ENCODE results near the gene SURF1. TPM values are rescaled to one million over a fixed set of nuclear protein-coding genes. Genes with fewer than 3 reads are reported as not detected.
"Not testable (repeated sequence)": the region's sequence is repeated elsewhere in the genome, so short reads cannot be mapped to it uniquely, and the experiment has no call there.

The SURF1 gene
- total RNA-seq, 1 donor from 2014 or later: 25.4 TPM

GRCh38 chr9:133384736-133385321 is 28.5 kb upstream of the SURF1 start:
- no peak for DNase-seq (ENCODE audit: low read depth, low spot score)

GRCh38 chr9:133383438-133383837 is 27.2 kb upstream of the SURF1 start:
- no peak for DNase-seq (ENCODE audit: low read depth, low spot score)

DNA sequence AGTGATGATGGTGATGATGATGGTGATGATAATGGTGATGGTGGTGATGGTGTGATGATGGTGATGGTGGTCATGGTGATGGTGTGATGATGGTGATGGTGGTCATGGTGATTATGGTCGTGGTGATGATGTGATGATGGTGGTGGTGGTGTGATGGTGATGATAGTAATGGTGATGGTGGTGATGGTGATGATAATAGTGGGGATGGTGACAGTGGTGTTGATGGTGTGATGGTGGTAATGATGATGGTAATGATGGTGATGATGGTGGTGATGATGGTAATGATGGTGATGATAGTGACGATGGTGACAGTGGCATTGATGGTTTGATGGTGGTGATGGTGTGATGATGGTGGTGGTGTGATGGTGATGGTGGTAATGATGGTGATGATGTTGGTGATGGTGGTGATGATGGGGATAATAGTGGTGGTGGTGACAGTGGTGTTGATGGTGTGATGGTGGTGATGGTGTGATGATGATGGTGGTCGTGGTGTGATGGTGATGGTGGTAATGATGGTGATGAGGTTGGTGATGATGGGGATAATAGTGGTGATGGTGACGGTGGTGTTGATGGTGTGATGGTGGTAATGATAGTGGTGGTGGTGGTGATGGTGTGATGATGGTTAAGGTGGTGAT is 26.3 kb upstream of the SURF1 start:
- no peak for DNase-seq (ENCODE audit: low read depth, low spot score)

- no peak for DNase-seq (ENCODE audit: low read depth, low spot score)
Measured at GRCh38 chr9:133380734-133381133, 24.4 kb upstream of the SURF1 start.

GRCh38 chr9:133379153-133380086 is 23.1 kb upstream of the SURF1 start:
- no peak for DNase-seq (ENCODE audit: low read depth, low spot score)

DNA sequence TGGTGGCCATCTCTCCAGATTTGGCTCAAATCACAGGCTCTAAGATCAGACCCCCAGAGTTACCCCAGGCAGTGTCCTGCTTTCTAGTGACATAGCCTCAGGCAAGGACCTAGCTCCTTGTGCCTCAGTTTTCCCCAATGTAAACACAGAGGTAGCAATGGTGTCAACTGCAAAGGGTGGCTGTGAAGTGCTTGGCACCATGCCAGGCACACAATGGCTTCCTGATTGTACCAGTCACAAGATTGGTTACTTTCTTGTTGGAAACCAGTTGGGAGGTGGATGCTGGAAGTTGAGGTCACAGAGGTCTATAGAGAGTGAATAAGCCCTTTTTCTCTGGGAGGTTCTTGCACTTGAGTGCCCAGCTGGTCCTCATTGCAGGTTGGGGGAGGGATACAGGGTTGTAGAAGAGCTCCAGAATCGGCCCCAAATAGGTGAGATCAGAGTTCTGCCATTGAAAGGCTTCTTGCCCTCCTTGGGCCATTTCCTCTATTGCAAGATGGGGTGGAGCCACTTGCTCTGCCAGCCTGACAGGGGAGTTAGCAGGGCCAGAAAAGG is 22.2 kb upstream of the SURF1 start:
- no peak for DNase-seq (ENCODE audit: low read depth, low spot score)

GRCh38 chr9:133377721-133378216 is 21.5 kb upstream of the SURF1 start:
- no peak for DNase-seq (ENCODE audit: low read depth, low spot score)

DNA sequence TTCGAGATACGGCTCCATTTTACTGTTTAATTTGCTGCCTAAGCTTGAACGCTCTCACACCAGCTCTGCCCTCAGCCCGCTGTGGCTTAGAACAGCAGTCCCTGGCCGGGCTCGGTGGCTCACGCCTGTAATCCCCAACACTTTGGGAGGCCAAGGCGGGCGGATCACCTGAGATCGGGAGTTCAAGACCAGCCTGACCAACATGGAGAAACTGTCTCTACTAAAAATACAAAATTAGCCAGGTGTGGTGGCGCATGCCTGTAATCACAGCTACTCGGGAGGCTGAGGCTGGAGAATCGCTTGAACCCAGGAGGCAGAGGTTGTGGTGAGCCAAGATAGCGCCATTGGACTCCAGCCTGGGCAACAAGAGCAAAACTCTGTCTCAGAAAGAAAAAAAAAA is 21.0 kb upstream of the SURF1 start:
- DNase-seq (ENCODE audit: low read depth, low spot score): not testable (repeated sequence)

GRCh38 chr9:133375724-133376654 is 19.7 kb upstream of the SURF1 start, which contains the start of the genes STKLD1 and SURF4:
Gene STKLD1 (plus strand): TSS chr9:133376366. CDS start chr9:133376474, 108 bp downstream.
Gene SURF4 (minus strand): TSS chr9:133376060. CDS start chr9:133375969, 91 bp downstream.
- DNase-seq (ENCODE audit: low read depth, low spot score): peak; percentile 90

- DNase-seq (ENCODE audit: low read depth, low spot score): no peak
Measured at GRCh38 chr9:133375116-133375723, 18.9 kb upstream of the SURF1 start.

- no peak for DNase-seq (ENCODE audit: low read depth, low spot score)
Measured at GRCh38 chr9:133374612-133375115, 18.4 kb upstream of the SURF1 start.

DNA sequence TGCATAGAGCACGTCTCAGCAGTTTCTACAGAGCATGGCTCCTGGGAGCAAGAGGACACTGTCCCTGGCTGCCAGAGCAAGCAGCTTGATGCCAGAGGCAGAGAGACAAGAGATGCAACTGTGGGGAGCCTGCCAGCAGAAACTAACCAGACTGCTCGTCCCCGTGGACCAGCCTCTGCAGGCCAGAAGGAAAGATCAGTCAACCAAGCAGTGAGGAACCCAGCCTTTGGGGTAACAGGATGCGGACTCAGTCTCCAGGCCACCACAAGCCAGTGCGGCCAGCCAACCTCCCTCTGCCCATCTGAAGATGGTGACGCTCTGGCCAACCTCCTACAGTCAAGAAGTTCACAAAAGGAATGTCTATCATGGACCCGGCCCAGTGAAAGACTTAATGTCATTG is 15.9 kb upstream of the SURF1 start:
- DNase-seq (ENCODE audit: low read depth, low spot score): no peak

DNA sequence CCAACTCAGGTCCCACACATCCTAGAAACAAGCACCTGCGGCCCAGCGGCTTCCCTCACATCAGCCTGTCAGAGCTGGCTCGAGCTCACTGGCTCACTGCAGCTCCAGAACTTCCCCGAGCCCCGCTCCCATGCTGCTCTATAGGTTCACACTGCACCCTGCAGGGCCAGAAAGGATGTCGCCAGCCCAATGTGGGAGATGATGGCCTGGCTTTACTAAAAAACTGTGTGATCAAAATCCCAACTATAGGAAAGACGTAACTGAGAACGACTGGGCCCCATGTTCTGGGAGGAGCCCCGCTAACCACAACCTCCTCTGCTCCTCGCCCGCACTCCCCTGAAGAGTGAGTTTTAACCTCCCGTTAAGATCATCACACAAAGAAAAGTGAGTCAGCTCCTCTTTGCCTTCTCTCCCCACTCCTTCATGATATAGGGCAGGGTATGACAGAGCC is 15.0 kb upstream of the SURF1 start:
- DNase-seq (ENCODE audit: low read depth, low spot score): no peak

DNA sequence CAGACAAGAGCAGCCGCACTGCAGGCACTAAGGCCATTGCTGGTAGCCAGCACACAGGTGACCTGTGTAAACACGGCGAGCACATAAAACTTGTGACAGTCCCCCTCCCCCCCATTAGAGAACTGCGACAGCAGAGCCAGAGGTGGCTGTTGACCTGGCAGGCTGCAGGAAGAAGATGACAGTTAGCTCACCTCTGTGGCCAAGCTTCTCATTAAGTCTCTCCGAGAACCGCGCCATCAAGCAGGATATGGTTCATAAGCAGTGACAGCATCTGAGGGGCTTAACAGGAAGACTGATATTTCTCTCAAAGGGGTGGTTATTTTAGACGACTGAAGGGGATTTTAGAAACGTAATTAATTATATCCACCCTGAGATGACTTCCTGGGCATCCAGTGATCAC is 14.4 kb upstream of the SURF1 start:
- no peak for DNase-seq (ENCODE audit: low read depth, low spot score)

- no peak for DNase-seq (ENCODE audit: low read depth, low spot score)
Measured at GRCh38 chr9:133369933-133370332, 13.6 kb upstream of the SURF1 start.

DNA sequence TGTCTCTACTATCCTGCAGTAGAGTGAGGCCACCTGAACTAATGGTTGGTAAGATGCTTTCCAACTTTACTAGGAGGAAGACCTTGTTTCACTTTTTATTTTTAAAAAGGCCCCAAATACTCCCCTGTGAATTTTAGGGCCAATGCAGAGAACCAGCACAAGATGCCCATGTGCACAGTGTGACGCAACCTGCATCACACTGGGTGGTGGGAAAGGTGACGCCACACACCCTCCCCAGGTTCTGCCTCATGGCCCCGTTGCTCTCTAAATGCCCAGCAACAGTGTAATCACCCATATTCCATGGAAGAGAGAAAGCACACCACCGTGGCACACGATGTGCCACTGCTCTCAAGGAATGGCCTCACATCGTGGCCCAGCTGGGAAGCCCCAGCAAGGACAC is 13.1 kb upstream of the SURF1 start:
- no peak for DNase-seq (ENCODE audit: low read depth, low spot score)

DNA sequence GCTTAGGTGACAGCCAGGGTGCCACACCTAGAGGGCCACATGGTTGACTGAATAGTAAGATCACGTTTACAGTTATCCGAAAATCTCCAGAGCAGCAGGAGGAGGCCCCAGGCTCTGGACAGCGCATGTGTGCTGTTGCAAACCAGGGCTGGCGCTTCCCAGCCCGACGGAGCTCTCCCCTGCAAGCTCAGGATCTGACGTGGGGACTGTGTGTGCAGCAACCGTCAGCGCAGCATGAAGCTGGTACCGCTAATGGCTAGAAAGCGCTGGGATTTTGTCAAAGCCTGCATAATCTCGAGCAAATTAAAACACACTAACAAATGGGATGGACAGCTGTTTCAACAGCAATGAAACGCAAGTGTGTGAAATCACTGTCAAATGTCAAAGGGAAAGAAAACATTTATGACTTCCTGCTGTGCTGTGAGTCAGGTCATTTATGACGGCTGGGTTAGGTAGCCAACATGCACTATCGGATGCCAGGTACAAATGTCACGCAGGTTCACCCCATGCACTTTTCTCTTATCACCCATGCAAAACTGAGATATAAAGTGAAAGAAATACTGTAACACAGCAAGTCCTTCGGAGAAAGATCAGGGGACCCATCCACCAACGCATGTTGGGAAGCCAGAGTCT is 12.1 kb upstream of the SURF1 start:
- DNase-seq (ENCODE audit: low read depth, low spot score): no peak

DNA sequence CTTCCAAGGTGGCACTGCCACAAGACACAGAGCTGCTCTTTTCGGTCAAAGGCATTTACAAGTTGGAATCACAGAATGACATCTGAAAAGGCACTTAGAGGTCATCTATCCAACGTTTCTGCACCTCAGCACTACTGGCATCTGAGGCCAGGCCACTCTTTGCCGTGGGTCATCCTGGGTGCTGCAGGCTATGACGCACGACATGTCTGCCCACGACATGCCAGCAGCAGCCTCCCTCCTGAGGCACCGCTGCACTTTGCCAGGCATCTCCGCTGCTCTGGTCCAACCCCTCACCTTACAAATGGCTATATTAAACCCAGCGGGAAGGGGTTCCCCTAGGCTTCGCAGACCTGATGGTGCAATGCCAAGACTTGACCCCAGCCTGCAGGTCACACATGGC is 11.5 kb upstream of the SURF1 start:
- DNase-seq (ENCODE audit: low read depth, low spot score): no peak

DNA sequence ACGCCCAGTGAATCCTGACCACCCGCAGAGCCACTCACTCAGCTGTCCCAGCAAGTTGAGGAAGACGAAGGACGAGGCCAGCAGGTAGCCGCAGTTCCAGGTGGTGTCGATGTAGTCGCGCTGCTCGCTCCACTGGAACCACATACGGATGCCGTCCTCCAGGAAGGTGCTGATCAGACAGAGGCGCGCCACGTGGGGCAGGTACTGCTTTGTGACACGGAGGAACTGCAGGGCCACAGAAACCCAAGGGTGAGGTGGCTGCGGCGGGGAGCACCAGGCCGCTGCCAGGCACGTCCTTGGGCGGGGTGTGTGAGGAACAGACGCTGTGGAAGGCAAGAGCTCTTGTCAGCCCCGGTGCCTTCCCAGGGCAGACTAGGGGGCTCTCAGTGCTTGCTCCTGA is 10.9 kb upstream of the SURF1 start:
- no peak for DNase-seq (ENCODE audit: low read depth, low spot score)

Data from pulmonary artery endothelial cell (primary cell).